Lung (tissue), 12 donors: ENCODE results near the gene SMARCA2. TPM values are rescaled to one million over a fixed set of nuclear protein-coding genes. Genes with fewer than 3 reads are reported as not detected.

ENCODE experiments used
- ATAC-seq: fragments of 200-7000 bp; cut with Tn5 transposase; one replicate; pipeline ENCODE4 v1.9.1; 2020; ENCODE audit warnings: moderate number of reproducible peaks; ENCODE audit not compliant: insufficient read depth, low FRiP score
- DNase-seq, 3 donors: peaks; one replicate each; pipeline ENCODE4 v3.0.0-alpha.2; 2013 to 2017
- H3K27ac ChIP-seq, 2 donors: one replicate each; pipeline ENCODE4 v1.5.1; 2013; ENCODE audit warnings: mild to moderate bottlenecking in 2 of 2, moderate library complexity in 2 of 2, control low read depth in 1 of 2, inconsistent platforms in 1 of 2, low read depth in 1 of 2, low read length in 1 of 2
- H3K27me3 ChIP-seq, 3 donors: one replicate each; pipeline ENCODE4 v1.5.1; 2013; ENCODE audit warnings: low read length in 2 of 3; ENCODE audit not compliant: control insufficient read depth in 3 of 3, insufficient read depth in 3 of 3
- H3K36me3 ChIP-seq, 4 donors: one replicate each; pipeline ENCODE4 v1.5.1; 2013; ENCODE audit warnings: low read length in 4 of 4, mild to moderate bottlenecking in 1 of 4, moderate library complexity in 1 of 4; ENCODE audit not compliant: control insufficient read depth in 4 of 4, insufficient read depth in 4 of 4
- H3K4me1 ChIP-seq, 5 donors: one replicate each; pipeline ENCODE4 v1.5.1; 2013; ENCODE audit warnings: low read length in 5 of 5, mild to moderate bottlenecking in 2 of 5, moderate library complexity in 1 of 5; ENCODE audit not compliant: control insufficient read depth in 5 of 5, insufficient read depth in 5 of 5
- H3K4me3 ChIP-seq: one replicate; pipeline ENCODE4 v1.5.1; 2013; ENCODE audit warnings: mild to moderate bottlenecking, control low read depth, moderate library complexity
- H3K9ac ChIP-seq, 2 donors: one replicate each; pipeline ENCODE4 v1.5.1; 2013; ENCODE audit warnings: low read length in 2 of 2, control low read depth in 1 of 2; ENCODE audit not compliant: insufficient read depth in 1 of 2
- H3K9me3 ChIP-seq, 4 donors: one replicate each; pipeline ENCODE4 v1.5.1; 2013; ENCODE audit warnings: low read length in 3 of 4, mild to moderate bottlenecking in 1 of 4, moderate library complexity in 1 of 4; ENCODE audit not compliant: control insufficient read depth in 4 of 4, insufficient read depth in 3 of 4
- CTCF ChIP-seq: IDR thresholded peaks from 2 replicates; pipeline ENCODE4 v1.5.1; 2012; ENCODE audit warnings: mild to moderate bottlenecking; ENCODE audit errors: control extremely low read depth, extremely low read depth
- WGBS, 2 donors: extraction: QIAGEN DNeasy Blood & Tissue Kit; methylation state at CpG; one replicate each; pipeline ENCODE4 v1.1.7; 2013; 5-methylcytosine and 5-hydroxymethylcytosine counted together
- polyA plus RNA-seq, 2 donors: library from polyadenylated mRNA; stranded (reverse); fragments of 200-250 nt; gene quantifications; one replicate each; pipeline ENCODE4 v1.2.1, GENCODE V29; 2013
- total RNA-seq, 2 donors: library from RNA; depleted of rRNA in 1 of 2; stranded (reverse); fragments of >200 nt in 1 of 2; gene quantifications; one replicate each; pipeline ENCODE4 v1.2.1, GENCODE V29; 2014 to 2021
- donor health status: control.
- donor health status: control.
- donor health status: Bipolar disorder and iron deficiency.
- donor health status: healthy.
- donor health status: DM: yes; HTN: yes; CAD: no.

SMARCA2 gene
- total and polyA plus RNA-seq, 4 donors, result 30.0 to 196 (median 80.2) TPM

GRCh38 chr9:2173861-2174260 lies 158.7 kb downstream of the SMARCA2 start:
- WGBS, 2 donors, result 84 to 86% methylated on average over 6 of the region's 6 CpGs
- ATAC-seq (no peak), DNase-seq (no peak)
- no peak for TF ChIP-seq CTCF
- Histone ChIP-seq H3K36me3 (peaks cover 4 to 22% (median 14%) of the 10 kb centered on the region in 4 donors), H3K9ac (no peak overlapping the region), H3K4me3 (no peak overlapping the region), H3K9me3 (no peaks in the 10 kb centered on the region), H3K4me1 (peaks cover 0 to 4% (median 0%) of the 10 kb centered on the region in 5 donors), H3K27me3 (no peaks in the 10 kb centered on the region), H3K27ac (no peak overlapping the region)

- H3K27ac ChIP-seq, result no peak overlapping the region
- no peaks in the 10 kb centered on the region for H3K9me3 ChIP-seq
- no peak overlapping the region for H3K4me3 ChIP-seq
- ATAC-seq (no peak), DNase-seq (no peak)
- H3K9ac ChIP-seq, result no peak overlapping the region
- peaks cover 0 to 4% (median 0%) of the 10 kb centered on the region in 5 donors for H3K4me1 ChIP-seq
- peaks cover 4 to 19% (median 13%) of the 10 kb centered on the region in 4 donors for H3K36me3 ChIP-seq
- TF ChIP-seq CTCF, result no peak
- H3K27me3 ChIP-seq, result no peaks in the 10 kb centered on the region
- WGBS, 2 donors, result 91 to 94% methylated on average over 7 of the region's 7 CpGs
These were observed 159.2 kb downstream of the SMARCA2 start for GRCh38 chr9:2174306-2174705.

GRCh38 chr9:2174911-2175310 lies 159.8 kb downstream of the SMARCA2 start:
- TF ChIP-seq CTCF, result no peak
- Histone ChIP-seq H3K4me3 (no peak overlapping the region), H3K9me3 (no peaks in the 10 kb centered on the region), H3K4me1 (peaks cover 0 to 4% (median 3%) of the 10 kb centered on the region in 5 donors), H3K9ac (no peak overlapping the region), H3K36me3 (peaks cover 4 to 15% (median 13%) of the 10 kb centered on the region in 4 donors), H3K27me3 (no peaks in the 10 kb centered on the region), H3K27ac (no peak overlapping the region)
- WGBS, 2 donors, result 60 to 78% methylated on average over 11 of the region's 11 CpGs
- DNase-seq, result no peak
- ATAC-seq, result no peak

- H3K9me3 ChIP-seq, result no peaks in the 10 kb centered on the region
- WGBS, 2 donors, result 79 to 88% methylated on average over 2 of the region's 2 CpGs
- DNase-seq, result no peak
- peaks cover 0 to 7% (median 4%) of the 10 kb centered on the region in 5 donors for H3K4me1 ChIP-seq
- no peak for TF ChIP-seq CTCF
- ATAC-seq, result no peak
- H3K27ac ChIP-seq, result no peak overlapping the region
- H3K27me3 ChIP-seq, result no peaks in the 10 kb centered on the region
- peaks cover 0 to 13% (median 8%) of the 10 kb centered on the region in 4 donors for H3K36me3 ChIP-seq
- H3K4me3 ChIP-seq, result no peak overlapping the region
- no peak overlapping the region for H3K9ac ChIP-seq
These were observed 162.0 kb downstream of the SMARCA2 start for GRCh38 chr9:2177121-2177520.
